Stimulated activated naive CD8-positive, alpha-beta T cell treated with anti-CD3 and anti-CD28 coated beads, Interleukin-15, Interleukin-2, amounts not matched to agents 100 ng/mL and 50 ng/mL, for 24 hours (primary cell): ENCODE results near the gene GTF2I.
"Not testable (repeated sequence)": the region's sequence is repeated elsewhere in the genome, so short reads cannot be mapped to it uniquely, and the experiment has no call there.

Experiments used
- H3K27ac Mint-ChIP-seq: one replicate; pipeline ENCODE4 v1.8.0; 2021; ENCODE audit warnings: mild to moderate bottlenecking, mixed read lengths
- H3K27me3 Mint-ChIP-seq: one replicate; pipeline ENCODE4 v1.8.0; 2021; ENCODE audit warnings: mixed read lengths
- H3K36me3 Mint-ChIP-seq: one replicate; pipeline ENCODE4 v1.8.0; 2021; ENCODE audit warnings: low read depth, mixed read lengths
- H3K4me1 Mint-ChIP-seq: one replicate; pipeline ENCODE4 v1.8.0; 2021; ENCODE audit warnings: low read depth, mixed read lengths
- H3K4me3 Mint-ChIP-seq: one replicate; pipeline ENCODE4 v1.8.0; 2021; ENCODE audit warnings: mild to moderate bottlenecking, mixed read lengths
- H3K9me3 Mint-ChIP-seq: one replicate; pipeline ENCODE4 v1.8.0; 2021; ENCODE audit warnings: mixed read lengths

GTF2I gene

DNA sequence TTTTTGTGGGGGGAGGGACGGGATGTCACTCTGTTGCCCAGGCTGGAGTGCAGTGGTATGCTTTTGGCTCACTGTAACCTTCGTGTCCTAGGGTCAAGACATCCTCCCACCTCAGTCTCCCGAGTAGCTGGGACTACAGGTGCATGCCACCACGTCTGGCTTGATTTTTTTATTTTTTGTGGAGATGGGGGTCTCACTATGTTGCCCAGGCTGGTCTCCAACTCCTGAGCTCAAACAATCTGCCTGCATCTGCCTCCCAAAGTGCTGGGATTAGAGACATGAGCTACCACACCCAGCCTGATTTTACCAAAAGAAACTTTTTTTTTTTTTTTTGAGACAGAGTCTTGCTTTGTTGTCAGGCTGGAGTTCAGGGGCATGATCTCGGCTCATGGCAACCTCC, 10.0 kb downstream of the GTF2I start:
- not testable (repeated sequence) for H3K27me3 Mint-ChIP-seq, H3K4me3 Mint-ChIP-seq, H3K9me3 Mint-ChIP-seq, H3K27ac Mint-ChIP-seq
- peaks cover 60% of the 10 kb centered on the region for H3K36me3 Mint-ChIP-seq
- H3K4me1 Mint-ChIP-seq = peaks cover 70% of the 10 kb centered on the region

DNA sequence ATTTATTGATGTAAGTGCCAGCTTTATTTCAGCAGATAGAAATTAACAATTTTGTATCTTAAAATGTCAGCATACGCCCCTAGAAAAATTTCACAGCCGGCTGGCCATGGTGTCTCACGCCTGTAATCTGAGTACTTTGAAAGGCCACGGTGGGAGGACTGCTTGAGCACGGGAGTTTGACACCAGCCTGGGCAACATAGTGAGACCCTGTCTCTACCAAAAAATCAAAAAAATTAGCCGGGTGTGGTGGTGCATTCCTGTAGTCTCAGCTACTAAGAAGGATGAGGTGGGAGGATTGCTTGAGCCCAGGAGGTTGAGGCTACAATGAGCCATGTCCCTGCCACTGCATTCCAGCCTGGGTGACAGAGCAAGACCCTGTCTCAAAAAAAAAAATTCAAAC, 14.1 kb downstream of the GTF2I start:
- Mint-ChIP-seq H3K9me3 (no peaks in the 10 kb centered on the region), H3K4me3 (no peak overlapping the region), H3K4me1 (peaks cover 60% of the 10 kb centered on the region), H3K27ac (no peak overlapping the region), H3K36me3 (peaks cover 48% of the 10 kb centered on the region), H3K27me3 (no peaks in the 10 kb centered on the region)

DNA sequence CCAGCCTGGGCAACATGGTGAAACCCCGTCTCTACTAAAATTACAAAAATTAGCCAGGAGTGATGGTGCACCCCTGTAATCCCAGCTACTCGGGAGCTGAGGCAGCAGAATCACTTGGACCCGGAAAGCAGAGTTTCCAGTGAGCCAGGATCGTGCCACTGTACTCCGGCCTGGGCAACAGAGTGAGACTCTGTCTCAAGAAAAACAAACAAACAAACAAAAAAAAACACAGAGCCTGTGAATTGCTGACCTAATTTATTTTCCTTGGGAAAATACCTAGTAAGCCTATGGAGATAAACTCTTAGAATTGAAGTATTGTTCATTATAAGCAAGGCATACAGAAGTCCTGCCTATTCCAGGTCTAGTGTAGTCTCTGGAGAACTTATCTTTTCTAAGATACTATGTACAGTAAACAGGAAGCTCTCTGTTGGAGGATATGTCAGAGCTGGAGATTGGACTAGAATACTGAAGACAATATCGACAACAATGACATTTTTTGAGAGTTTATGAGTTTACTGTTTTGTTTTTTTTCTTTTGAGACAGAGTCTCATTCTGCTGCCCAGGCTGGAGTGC, 14.9 kb downstream of the GTF2I start:
- Mint-ChIP-seq H3K27ac (no peak overlapping the region), H3K4me1 (peaks cover 53% of the 10 kb centered on the region), H3K4me3 (no peak overlapping the region), H3K27me3 (no peaks in the 10 kb centered on the region), H3K36me3 (peaks cover 48% of the 10 kb centered on the region), H3K9me3 (no peaks in the 10 kb centered on the region)

DNA sequence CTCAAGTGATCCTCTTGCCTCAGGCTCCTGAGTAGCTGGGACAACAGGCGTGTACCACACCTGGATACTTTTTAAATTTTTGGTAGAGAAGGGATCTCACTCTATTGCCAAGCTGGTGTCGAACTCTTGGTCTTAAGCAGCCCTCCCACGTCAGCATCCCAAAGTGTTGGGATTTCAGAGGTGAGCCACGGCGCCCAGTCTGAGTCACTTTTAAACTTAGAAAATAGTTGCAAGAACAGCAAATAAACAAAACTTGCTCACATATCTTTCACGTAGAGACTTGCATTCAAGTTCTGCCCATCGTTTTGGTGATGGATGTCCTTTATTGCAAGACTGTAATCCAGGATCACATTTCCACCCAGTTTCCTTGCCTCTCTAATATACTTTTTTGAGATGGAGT, 16.6 kb downstream of the GTF2I start:
- Mint-ChIP-seq H3K36me3 (peaks cover 44% of the 10 kb centered on the region), H3K27me3 (no peaks in the 10 kb centered on the region), H3K4me1 (peaks cover 48% of the 10 kb centered on the region), H3K9me3 (no peaks in the 10 kb centered on the region), H3K4me3 (no peak overlapping the region), H3K27ac (no peak overlapping the region)

DNA sequence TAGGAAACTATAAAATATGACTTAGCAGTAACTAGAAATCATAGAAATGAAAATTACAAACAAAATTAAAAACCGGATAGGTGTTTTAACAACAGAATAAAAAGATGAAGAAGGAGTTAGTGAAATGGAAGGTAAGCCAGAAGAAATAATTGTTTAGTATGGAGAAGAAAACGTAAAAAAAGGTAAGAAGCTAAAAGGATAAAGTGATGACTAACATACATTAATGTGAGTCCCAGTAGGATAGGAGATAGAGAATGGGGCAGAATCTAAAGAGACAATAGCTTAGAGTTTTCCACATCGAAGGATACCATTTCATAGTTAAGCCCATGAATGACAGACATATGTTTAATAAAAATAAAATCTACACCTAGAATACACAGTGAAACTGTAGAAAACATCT, 25.3 kb downstream of the GTF2I start:
- Mint-ChIP-seq H3K36me3 (peaks cover 37% of the 10 kb centered on the region), H3K4me1 (peaks cover 36% of the 10 kb centered on the region), H3K27ac (peak overlapping the region; percentile 43), H3K4me3 (no peak overlapping the region), H3K9me3 (no peaks in the 10 kb centered on the region), H3K27me3 (no peaks in the 10 kb centered on the region)

DNA sequence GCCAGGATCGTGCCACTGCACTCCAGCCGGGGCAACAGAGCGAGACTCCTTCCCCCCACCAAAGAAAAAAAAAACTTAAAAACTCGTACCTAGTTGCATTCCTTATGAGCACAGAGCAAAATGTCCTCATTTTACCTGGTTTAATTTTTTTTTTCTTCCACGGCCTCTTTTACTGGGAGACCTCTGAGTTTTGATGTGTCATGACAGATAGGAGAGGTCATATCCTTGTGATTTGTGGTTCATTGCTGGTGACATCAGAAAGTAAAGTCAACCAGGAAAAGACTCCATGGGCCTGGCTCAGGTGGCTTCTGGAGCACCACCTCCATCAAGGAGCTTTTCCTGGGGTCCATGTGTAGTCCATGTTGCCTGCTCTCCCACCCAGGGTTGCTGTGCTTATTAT, 26.3 kb downstream of the GTF2I start:
- Mint-ChIP-seq H3K9me3 (no peaks in the 10 kb centered on the region), H3K27ac (no peak overlapping the region), H3K4me1 (peaks cover 32% of the 10 kb centered on the region), H3K36me3 (peaks cover 36% of the 10 kb centered on the region), H3K27me3 (no peaks in the 10 kb centered on the region), H3K4me3 (no peak overlapping the region)

DNA sequence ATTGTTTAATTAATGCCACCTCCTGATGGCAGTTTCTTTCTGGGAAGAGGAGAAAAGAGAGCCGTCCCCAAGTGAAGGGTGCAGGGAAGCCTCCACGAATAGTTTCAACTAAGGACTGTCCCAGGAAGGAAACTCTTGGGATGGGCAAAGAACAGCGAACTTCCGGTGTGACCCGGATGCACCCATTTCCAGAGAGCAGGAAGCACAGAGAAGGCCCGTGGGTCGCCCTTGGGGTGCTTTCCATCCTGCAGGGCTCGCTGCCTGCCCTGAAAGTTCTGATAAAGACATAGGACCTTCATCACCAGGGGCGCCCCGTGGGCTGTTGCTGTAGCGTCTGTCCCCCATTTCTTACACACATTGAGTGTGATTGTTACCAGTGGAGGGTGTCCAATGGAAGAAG, 27.0 kb downstream of the GTF2I start:
- Mint-ChIP-seq H3K27ac (no peak overlapping the region), H3K4me1 (peaks cover 32% of the 10 kb centered on the region), H3K27me3 (no peaks in the 10 kb centered on the region), H3K4me3 (no peak overlapping the region), H3K36me3 (peaks cover 36% of the 10 kb centered on the region), H3K9me3 (no peaks in the 10 kb centered on the region)

DNA sequence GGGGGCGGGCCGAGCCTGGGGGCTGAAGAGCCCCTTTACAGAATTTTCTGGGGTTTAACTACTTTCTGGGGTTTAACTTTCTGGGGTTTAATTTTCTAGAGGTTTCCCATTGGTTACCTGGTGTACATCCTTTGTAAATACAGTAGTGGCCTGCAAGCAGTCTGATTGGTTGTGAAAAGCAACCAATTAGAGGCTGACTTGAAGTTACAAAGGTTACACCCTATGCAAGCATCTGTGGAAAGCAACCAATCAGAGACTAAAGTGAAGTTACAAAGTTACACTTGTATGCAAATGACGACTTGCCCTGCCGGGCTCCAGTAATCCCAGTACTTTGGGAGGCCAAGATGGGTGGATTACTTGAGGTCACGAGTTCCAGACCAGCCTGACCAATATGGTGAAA, 27.4 kb downstream of the GTF2I start:
- Mint-ChIP-seq H3K27ac (no peak overlapping the region), H3K4me3 (no peak overlapping the region), H3K4me1 (peaks cover 32% of the 10 kb centered on the region), H3K9me3 (no peaks in the 10 kb centered on the region), H3K36me3 (peaks cover 36% of the 10 kb centered on the region), H3K27me3 (no peaks in the 10 kb centered on the region)

DNA sequence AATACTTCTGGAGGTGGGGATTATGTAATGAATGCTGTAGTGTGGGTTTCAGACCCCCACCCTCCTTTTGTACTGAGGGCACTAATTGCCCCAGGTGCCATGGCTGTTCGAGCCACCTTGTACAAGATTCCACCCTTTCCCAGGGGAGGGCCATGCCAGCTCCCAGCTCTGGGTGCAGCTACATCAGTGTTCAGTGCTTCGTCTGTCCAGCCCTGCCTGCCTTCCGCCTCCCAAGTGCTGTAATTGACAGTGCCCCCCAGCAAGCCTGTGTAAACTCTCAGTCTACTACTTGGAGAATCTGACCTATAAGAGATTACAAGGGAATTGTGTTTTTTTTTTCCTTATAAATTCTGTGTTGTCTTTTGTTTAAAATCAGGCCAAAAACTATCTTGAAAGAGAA, 33.0 kb downstream of the GTF2I start:
- no peak overlapping the region for H3K4me3 Mint-ChIP-seq
- H3K27me3 Mint-ChIP-seq = no peaks in the 10 kb centered on the region
- H3K36me3 Mint-ChIP-seq = peaks cover 69% of the 10 kb centered on the region
- no peaks in the 10 kb centered on the region for H3K9me3 Mint-ChIP-seq
- H3K4me1 Mint-ChIP-seq = peaks cover 14% of the 10 kb centered on the region
- no peak overlapping the region for H3K27ac Mint-ChIP-seq

DNA sequence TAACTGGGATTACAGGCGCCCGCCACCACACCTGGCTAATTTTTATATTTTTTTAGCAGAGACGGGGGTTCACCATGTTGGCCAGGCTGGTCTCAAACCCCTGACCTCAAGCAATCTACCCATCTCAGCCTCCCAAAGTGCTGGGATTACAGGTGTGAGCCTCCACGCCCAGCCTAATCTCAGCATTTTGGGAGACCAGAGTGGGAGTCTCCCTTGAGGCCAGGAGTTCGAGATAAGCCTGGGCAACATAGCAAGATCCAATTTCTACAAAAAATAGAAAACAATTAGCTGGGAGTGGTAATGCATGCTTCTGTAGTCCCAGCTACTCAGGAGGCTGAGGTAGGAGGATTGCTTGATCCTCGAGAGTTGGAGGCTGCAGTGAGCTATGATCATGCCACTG, 46.9 kb downstream of the GTF2I start:
- not testable (repeated sequence) for H3K9me3 Mint-ChIP-seq, H3K27me3 Mint-ChIP-seq, H3K4me3 Mint-ChIP-seq, H3K4me1 Mint-ChIP-seq, H3K27ac Mint-ChIP-seq
- H3K36me3 Mint-ChIP-seq = peaks cover 69% of the 10 kb centered on the region

DNA sequence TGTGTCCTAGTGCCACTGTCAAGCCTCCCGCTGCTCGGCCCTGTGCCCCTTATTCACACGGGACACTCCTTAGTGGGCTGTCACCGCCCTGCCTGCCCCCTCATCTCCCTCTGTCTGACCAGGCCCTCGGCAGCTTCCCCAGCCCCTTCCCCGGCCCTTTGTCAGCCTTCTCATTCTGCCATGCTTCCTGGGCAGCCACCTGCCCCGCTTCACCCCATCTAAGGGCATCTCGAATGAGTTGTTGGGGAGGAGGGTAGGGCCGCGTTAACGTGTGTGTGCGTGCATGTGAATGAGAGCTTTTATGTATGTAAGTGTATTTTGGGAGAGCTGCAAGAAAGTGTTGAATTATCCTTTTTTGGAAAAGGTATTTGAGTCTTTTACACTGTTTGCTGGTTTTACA, 49.7 kb downstream of the GTF2I start:
- H3K27ac Mint-ChIP-seq = no peak overlapping the region
- H3K27me3 Mint-ChIP-seq = no peaks in the 10 kb centered on the region
- peaks cover 73% of the 10 kb centered on the region for H3K36me3 Mint-ChIP-seq
- no peaks in the 10 kb centered on the region for H3K9me3 Mint-ChIP-seq
- H3K4me1 Mint-ChIP-seq = no peaks in the 10 kb centered on the region
- H3K4me3 Mint-ChIP-seq = no peak overlapping the region

DNA sequence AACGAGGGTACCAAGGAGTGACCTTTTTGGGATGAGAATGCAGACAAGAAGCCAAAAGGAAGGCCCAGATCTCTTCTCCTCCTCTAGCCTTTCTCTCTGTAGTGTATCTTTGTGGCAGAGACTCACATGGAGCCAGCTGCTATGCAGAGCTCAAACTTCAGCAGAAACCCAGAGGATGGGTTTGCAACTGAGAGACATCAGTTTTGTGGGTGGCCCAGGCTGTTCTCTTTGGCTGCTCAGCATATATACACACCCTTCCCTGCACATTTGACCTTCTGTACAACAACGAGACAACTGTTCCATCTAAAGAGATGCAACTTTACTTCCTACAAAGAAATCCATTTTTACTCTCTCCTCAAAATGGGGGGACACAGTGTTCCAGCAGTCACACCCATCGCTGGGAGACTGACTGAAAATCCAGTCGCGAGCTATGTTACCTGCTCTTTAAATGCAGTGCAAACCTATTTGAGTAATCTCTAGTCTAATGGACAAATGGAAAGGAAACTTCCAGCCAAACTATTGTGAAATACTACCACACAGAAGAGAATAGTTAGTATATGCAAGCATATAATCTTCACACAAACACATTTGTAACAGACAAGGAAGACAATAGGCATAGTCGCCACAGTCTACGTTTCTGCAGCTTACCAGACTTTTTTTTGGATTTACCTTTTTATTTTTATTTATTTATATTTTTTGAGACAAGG, 51.2 kb downstream of the GTF2I start:
- no peak overlapping the region for H3K27ac Mint-ChIP-seq

DNA sequence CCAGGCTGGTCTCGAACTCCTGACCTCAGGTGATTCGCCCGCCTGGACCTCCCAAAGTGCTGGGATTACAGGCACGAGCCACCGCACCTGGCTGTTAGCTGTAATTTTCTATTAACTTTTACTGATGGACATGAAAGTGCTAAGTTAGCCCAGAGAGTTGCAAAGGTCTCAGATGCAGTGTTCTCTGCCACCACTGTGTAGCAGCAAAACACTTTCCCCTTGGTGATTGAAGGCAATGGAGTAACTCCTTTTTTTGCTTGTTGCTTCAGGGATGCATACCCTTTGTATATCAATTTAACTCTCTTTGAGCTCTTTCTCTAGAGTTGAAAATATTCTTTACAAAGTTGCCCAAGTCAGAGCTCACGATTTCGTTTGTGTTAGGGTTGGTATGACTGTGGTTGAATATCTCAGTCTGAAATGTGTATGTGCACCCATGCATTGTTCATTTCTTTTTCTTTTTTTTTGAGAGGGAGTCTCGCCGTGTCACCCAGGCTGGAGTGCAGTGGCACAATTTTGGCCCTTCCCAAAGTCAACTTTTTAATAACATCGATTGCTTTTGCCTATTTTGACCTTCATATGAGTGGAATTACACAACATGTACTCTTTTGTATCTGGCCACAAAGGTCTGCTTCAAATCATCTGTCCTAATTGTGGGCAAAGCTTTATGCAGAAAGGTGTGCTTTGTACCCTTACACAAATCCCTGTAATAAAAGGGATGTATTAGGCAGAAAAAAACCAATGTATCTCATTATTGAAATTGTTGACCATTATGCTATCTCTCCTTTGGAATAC, 52.6 kb downstream of the GTF2I start:
- no peak overlapping the region for H3K4me3 Mint-ChIP-seq
- H3K36me3 Mint-ChIP-seq = peaks cover 79% of the 10 kb centered on the region
- no peaks in the 10 kb centered on the region for H3K27me3 Mint-ChIP-seq
- H3K4me1 Mint-ChIP-seq = no peaks in the 10 kb centered on the region
- H3K9me3 Mint-ChIP-seq = no peaks in the 10 kb centered on the region
- no peak overlapping the region for H3K27ac Mint-ChIP-seq

More for the DNA sequence above, 51.2 kb downstream of the GTF2I start:
- no peak overlapping the region for H3K4me3 Mint-ChIP-seq
- no peaks in the 10 kb centered on the region for H3K27me3 Mint-ChIP-seq
- H3K9me3 Mint-ChIP-seq = no peaks in the 10 kb centered on the region
- H3K36me3 Mint-ChIP-seq = peaks cover 74% of the 10 kb centered on the region
- no peaks in the 10 kb centered on the region for H3K4me1 Mint-ChIP-seq

DNA sequence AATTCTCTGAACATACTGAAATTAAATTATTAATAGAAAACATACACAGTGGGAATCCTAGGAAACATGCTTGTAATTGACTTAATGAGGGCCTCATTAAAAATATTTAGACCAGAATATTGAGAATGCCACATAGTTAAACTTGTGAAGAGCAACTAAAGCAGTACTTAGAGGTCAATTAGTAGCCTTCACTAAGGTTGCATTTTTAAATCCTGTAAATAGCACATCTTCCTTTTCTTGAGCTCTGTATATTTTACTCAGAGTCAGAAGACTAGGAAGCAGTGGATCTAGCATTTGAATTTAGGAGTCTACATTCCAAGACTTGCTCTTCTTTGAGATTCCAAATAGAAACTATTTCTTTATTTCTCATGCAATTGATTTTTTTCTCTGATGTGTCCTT, 56.0 kb downstream of the GTF2I start:
- Mint-ChIP-seq H3K9me3 (no peaks in the 10 kb centered on the region), H3K4me1 (no peaks in the 10 kb centered on the region), H3K27me3 (no peaks in the 10 kb centered on the region), H3K27ac (no peak overlapping the region), H3K36me3 (peaks cover 82% of the 10 kb centered on the region), H3K4me3 (no peak overlapping the region)

DNA sequence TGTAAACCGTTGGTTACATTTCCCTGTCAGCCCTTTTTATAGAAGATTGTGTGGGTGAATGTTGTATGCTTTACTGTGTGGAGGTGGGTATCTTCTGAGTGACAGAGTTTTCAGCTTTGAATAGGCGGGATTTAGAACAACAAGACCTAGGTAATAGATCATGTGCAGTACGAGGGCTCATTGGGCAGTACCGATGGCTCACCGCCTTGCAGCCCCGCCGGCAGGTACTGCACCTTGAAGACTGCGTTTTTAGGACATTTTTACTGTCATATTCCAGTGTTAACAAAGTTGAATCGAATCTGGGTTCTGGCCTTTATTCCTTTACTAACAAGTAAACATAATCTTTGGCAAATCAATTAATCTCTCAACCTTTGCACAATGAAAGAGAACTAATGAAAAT, 60.4 kb downstream of the GTF2I start:
- Mint-ChIP-seq H3K9me3 (no peaks in the 10 kb centered on the region), H3K4me3 (no peak overlapping the region), H3K4me1 (no peaks in the 10 kb centered on the region), H3K27ac (no peak overlapping the region), H3K27me3 (no peaks in the 10 kb centered on the region), H3K36me3 (peaks cover 75% of the 10 kb centered on the region)
